Glomerular endothelial cell (primary cell): ENCODE measurements around the gene BHLHE41. TPM values are rescaled to one million over a fixed set of nuclear protein-coding genes. Genes with fewer than 3 reads are reported as not detected.
A peak's percentile ranks its signal among the peaks of the same experiment; 100 is the strongest.

Experiments
- DNase-seq: peaks from one replicate; pipeline ENCODE4 v3.0.0-alpha.2; 2011; ENCODE audit warnings: low read depth, low spot score; ENCODE audit errors: extremely low read depth
- total RNA-seq: library from RNA; depleted of rRNA; stranded (reverse); fragments of >200 nt; gene quantifications from 2 replicates; pipeline ENCODE4 v1.2.3, GENCODE V29; 2015

Gene BHLHE41
- total RNA-seq, 1 donor from 2014 or later: 2.7 TPM

DNA sequence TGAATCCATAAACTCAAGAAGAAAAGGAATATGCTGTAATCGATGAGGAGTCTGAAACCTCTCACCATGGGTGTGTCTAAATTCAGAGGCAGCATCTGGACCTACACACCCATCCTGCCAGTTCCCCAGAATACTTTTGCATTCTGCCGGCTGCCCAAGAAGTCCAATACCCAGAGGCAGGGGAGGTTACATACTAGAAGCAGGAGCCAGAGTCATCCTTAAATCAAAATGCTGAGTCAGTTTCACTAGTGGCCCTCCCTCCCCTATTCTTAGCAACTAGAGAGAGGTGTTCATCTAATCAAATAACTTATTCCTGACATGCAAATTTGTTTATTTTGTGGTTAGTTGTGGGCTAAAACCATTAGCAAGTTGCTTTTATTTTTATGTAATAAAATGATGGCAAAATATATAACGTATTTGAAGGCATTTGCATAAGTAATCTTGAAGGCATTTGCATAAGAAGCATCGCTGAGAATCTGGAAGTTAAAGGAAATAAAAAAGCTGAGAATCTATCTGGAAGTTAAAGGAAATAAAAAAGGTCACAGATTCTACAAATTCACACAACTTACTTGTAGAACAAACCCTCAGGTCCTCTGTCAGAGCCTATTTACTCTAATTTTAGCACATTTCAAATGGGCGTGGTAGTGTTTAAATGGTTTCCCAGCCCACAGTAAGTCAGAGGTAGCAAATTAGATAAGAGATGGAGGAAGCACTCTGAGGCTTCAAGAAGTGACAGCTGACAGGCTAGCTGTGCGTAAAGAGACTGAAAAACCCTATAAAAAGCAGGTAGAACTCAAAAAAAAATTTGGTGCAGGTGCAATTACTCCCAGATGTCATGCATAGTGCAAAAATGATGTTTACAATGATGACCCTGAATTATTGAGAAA, 7.8 kb downstream of the BHLHE41 start:
- DNase-seq: no peak

DNA sequence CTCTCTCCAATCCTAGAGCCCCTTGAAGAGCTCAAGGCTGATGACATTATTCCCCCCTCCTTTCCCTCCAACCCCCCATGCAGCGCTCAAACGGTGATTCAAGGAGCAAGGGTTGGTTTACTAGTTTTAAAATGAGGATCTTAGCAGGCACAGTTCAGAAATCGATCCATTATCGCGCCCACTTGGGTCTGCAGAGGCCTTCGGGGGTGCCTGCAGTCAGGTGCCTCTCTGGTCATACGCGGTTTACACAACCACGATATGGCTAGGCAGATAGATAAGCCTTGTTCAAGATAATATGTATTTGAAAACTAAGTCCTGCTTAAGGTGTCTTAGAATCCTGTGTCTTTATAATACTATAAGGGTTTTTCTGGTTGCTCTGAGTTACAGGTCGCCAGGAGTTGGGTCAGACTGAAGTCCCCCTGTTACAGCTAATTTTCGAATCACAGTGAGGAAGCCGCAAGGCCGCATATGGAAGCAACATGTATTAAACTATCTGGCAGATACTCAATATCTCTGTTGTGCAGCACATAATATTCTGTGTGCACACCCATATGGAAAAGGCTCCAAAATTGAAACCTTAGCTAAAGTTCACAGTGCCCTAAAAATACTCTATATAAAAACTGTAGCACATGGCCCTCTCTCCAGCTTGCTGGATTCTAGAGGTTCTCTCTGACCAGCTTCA, 10.0 kb downstream of the BHLHE41 start:
- no peak for DNase-seq

DNA sequence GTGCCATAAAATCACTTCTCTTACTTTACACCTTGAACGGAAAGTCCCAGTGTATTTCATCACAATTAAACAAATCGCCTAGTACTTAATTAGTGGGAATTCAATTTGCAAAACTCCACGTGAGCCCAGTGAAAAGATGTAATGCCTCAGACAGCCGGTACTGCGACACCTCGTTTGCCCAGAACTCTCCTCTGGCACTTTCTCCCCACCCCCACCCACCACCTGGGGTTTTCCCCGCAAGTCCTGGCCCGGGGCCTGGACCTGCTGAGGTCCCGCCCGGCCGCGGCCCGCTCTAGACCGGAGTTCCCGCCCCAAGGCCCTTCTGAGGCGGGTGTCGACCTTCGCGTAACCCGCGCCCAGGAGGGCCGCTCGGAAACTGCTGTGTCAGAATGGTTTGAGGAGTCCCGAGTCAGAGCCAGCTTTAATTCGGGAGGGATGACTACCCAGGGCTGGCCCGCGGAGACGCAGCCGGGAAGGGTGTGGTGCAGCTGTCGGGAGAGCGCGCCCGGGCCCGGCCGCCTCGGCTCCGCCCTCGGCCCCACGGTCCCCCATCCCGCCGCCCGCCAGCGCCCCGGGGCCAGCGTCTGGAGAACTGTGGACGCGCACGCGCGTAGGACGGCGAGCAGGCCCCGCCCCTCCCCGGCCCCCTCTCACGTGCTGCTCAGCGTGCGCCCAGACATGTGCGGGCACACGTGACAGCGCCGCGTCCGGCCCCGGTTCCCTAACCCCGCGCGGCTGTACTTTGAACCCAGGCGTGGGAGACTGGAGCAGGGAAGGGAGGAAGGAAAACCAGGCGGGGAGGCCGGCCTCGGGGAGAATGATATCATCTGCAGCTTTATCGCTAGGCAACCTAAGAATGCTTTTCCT, 10.8 kb downstream of the BHLHE41 start:
- peak; percentile 54 for DNase-seq

DNA sequence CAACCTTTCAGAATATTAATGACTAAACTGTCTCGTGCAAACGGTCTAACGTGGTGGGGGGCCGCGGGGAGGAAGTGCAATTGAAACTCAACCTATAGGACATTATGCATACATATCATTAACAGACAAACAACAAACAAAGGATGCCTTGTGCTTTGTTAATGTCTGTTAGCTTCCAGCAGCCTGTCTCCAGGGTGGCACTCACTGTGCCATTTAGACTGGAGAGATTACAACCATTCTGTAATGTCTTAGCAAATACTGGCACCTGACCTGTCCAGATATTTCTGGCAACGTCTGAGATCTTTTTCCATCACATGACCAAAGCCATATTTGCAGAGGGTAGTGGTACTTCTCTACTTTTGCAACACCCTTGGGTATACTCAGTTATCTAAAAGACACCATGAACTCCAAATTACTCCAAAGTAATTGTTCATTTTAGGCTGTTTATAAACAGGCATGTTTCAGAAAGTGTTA, 11.6 kb downstream of the BHLHE41 start:
- no peak for DNase-seq

DNA sequence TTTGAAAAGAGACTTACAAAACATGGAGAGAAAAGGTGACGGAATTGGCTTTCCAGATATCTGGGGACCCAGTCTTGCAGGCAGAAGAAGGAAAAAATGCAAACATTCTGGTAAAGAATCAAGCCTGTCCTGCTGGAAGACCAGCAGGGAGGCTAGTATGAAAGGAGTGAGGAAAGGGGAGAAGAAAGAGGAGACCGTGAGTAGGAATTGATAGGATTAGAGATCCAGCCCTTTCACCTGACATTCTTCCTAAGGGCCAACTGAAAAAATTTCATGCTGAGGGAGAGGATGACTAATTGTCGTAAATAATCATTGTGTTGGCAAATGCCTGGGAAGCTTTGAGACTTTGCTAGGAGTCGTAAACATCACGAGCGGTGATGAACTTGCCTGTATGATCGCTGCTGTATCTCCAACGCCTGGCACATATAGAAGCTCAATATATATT, 12.1 kb downstream of the BHLHE41 start:
- no peak for DNase-seq

DNA sequence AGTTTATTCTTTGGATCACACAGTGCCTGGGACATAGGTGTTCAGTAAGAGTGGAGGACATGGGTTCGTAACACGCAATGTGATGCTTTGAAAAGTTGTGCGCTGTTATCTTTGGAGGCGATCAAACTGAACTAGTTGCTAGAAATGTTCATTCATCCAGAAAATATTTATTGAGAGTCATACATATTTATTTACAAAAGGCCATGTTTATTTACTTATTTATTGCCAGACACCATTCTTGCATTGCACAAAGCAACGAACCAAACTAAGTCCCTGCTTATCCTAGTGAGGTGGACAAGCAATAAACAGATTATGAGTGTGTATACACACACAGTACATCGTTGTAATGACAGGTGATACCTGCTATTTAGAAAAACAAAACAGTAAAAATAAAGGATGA, 12.6 kb downstream of the BHLHE41 start:
- no peak for DNase-seq

DNA sequence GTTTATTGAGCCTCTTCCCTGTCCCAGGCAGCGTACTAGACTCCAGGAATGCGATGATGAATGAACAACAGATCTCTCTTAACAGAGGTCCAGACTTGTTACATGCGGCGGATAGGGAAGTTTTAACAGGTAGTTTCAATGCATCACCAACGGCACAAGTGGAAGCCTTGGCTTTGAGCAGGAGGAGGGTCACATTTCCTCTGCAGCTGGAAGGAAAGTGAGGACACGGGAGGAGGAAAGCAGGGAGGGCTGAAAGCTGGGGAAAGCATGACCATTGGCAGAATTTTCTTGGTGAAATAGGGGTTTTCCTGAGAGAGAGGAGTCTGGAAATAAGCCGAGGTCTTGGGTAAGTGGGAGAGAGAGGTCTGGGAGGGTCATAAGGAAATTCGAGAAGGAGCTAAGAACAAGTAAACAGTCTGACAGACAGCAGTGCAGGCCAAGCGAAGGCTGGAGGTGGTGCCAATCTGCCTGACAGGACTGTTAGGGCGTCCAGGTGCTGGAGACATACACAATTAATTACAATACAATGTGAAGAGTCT, 15.4 kb downstream of the BHLHE41 start:
- DNase-seq: no peak

DNA sequence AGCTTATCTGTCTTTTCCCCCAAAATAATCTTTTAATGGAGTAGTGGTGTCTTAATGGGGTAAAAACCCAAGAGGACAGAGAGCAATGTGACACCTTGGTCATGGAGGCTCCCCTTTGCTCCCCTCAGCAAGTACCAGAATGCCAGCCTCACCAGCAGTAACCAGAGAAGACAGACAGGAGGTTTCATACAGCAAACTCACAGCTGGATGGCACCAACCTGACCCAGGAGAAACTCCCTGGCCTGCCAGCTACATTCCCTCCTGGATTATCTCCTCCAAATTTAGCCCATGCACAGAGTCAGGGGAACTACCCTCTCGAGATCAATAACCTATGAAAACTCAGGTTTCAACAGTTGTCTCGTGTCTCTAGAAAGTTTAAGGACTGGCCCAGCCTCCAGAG, 15.9 kb downstream of the BHLHE41 start:
- no peak for DNase-seq

DNA sequence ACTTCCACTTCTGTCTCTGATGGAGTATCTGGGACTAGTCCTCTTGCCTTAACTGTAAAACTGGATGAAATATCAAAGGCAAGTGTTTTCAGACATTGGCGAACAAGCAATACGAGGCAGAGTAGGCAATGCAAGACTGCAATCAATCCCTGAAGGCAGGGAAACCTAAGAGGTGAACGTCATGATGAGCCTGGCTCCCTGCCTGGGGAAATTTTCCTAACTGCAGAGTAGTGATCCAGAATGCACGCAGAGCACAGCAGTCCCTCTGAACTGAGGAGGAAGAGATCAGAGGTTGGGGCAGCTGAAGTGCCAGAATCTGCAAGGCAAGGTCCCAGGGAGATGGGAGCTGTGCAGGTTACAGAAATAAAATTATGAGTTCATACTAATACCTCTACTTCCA, 18.5 kb downstream of the BHLHE41 start:
- DNase-seq: no peak

DNA sequence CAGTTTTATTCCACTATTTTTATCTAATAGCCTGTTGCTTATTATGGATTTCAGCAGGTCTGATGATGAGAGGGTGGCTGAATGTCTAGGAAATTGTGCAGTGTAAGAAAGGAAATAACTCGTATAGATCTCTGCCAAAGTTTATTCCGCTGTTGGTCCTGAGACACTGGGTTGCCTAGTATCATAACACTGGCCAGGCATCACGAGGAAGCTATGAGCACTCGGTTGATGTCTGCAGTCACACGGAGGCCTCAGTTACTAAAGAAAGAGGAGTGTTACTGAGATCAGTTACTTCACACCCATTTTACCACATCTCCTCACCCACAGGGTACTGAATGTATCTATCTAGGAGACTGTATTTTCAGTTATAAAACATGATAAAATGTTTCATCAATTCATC, 21.9 kb downstream of the BHLHE41 start:
- no peak for DNase-seq

DNA sequence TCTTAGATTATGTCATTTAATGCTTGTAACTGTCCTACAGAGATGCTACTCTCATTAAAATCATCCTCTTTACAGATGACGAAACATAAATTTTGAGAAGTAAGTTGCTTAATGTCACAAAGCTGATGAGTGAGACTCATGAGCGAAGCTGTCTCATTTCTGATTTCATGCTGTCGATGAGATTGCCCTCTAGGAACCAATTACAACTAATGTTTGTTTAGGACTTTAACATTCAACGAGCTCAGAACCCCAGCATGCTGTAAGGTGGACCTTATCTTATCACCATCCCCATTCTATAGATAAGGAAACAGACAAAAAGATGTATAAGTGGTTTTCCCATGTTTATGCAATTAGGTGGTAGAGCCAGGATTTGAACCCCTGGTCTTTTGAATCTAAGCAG, 23.1 kb downstream of the BHLHE41 start:
- DNase-seq: no peak

DNA sequence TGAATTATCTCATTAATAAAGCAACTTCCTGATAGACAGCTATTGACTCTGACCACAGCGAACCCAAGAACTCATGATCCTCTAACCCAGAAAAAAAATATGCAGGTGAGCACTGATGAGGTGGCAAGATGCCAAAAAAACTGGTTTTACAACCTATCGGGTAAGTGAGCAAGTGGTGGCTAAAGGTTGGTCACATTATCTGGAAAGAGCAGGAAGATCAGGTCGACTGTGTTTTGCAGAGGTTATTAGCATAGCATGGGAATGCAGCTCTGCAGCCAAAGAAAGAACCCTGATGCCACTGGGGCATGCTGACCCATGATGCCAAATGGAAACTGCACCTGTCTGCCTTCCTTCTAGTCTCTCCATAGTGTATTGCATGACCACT, 23.5 kb downstream of the BHLHE41 start:
- DNase-seq: no peak

DNA sequence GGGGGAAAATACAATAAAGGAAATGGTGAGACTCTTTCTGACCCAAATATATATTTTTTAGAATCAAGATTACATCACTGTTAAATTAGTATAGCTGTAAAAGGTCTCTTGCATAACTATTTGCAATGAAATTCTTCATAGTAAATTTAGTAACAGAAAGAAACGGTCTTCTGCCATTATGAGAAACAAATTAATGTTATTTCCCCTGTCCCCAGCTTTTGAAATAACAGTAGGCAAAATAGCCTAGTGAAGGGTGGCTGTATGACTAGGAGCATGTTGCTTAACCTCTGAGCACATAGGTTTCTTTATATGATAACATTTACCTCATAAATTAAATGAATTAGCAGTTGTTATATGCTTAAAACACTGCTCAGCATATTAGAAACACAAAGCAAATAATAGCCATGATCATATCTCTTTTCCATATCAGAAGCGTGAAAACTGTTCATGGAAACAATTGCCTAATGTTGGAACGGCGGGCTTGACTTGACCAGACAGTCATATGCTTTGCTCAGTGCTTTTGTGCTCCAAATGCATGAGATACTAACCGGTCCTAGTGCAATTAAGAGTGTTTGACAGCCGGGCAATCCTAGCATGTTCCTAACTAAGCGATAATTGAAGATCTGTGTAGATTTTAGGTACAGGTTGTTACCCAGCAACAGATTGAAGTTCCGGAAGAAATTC, 24.0 kb downstream of the BHLHE41 start:
- DNase-seq: no peak

DNA sequence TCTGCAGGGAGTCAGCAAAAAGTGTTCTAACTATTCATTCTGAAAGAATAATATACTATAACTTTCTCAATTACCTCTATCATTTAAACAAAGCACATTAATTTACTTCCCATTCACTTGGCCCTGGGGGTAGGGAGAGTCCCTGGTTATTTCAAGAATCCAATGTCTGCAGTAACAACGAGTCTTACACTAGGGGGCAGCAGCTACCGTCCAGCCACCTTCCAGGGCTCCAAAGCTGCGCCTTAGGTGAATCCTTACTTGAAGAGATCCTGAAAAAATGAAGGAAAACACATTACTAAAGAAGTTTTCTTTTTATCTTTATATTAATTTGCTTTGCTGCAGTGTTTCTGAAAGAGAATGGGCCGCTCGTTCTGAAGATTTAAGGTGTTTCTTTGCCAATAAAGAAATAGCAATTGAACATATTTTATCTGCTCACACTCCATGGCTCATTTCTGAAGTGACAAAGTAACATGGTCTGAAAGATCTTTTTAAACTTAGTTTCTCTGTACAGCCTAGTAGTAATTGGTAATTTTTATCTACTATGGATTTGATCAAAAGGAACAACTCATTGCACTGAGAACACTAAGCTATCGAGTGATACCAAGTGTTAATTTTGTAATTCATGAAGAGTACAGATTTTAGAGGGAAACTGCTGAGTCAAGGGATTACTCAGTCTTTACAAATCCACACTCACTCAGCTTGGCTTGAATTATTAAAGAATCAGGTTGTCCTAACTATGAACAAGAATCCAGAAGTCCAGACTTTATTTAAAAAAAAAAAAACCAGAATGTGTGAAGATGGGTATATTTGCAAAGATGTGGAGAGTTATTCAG, 27.6 kb downstream of the BHLHE41 start:
- no peak for DNase-seq

DNA sequence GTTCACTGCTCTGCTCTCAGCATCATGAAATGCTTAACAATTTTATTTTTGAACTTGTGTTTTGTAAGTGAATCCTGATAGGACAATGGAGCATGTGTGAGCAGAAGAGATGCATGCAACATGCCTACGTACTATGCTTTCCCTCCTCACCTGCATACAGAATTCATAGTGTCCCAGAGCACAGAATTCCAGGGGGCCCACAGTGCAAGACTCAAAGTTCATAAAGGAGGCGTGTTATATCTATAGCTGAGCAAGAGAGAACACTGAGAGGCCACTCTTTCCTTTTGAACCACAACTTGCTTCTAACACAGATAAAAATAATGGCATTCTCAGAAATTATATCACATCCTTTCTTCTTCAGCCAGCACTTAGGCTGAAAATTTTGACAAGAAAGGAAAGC, 28.8 kb downstream of the BHLHE41 start:
- DNase-seq: no peak

DNA sequence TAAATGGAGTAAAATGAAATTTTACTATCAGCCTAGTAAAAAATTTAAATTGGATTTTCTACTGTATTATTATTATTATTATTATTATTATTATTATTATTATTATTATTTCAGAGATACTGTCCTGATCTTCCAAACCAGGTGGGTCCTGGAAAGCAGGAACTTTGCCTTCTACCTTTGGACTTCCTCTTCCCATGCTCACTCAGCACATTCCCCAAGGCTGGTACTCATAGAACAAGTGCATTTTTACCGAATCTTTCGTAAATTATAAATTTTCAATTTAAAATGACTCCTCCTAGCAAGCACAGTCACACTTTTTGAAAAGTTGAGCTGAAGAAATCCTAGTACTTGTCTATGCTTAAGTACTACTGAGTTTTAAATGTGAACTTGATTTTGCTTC, 29.7 kb downstream of the BHLHE41 start:
- DNase-seq: no peak

DNA sequence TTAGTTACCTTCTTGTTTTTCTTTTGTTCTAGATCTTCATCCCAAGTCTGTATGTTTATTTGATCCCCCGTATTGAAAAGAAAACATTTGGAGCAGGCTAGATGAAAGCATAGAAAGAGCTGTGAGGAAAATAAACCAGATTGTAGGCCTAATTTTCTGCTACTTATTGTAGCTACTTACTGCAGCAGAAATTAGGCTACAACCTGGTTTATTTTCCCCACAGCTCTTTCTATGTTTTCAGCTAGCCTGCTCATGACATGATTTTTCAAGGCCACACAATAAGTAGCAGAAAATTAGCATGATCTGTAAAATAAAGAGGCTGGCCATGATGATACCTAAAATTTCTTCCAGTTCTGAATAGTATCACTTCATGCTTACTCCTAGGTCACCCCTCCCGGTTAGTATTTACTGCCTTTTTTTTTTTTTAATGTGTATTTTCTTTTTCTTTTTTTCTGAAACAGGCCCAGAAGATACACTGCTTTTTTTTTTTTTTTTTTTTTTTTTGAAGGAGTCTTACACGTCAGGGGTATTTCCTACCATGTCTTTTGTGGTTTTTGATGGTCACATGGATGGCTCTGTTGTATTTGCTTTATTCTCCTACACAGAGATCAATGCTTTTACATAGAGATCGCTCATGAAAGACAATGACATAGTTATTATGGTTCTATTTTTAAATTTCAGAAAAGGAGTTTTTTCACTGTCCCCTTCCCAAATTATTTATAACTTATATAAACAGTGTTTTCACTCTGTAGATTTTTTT, 32.3 kb downstream of the BHLHE41 start:
- DNase-seq: no peak

DNA sequence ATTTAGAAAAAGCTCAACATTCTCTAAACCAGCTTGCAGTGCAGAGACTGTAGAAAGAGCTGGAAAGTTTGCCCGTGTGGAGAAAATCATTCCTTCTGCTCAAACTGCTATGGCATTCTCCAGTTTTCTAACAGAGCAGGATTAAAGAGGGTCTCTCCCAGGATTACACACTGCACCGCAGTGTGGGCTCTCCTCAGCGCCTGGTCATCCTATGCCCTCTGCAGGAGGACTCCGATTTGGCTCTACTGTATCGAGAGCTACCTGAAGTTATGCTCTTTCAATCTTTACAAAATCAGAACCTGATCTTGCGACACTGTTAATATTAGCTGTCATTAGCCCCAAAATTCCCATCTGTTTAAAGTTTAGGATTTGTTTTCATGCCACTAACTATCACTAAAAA, 33.0 kb downstream of the BHLHE41 start:
- no peak for DNase-seq
